Inflammatory macrophage treated with lipopolysaccharide for 4 hours (primary cell): Measurements from ENCODE around the gene CCK.
"Not testable (repeated sequence)": the region's sequence is repeated elsewhere in the genome, so short reads cannot be mapped to it uniquely, and the experiment has no call there.

Source experiments
- DNase-seq: peaks from one replicate; pipeline ENCODE4 v3.0.0-alpha.2; 2020

The CCK gene, protein sequence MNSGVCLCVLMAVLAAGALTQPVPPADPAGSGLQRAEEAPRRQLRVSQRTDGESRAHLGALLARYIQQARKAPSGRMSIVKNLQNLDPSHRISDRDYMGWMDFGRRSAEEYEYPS

DNA sequence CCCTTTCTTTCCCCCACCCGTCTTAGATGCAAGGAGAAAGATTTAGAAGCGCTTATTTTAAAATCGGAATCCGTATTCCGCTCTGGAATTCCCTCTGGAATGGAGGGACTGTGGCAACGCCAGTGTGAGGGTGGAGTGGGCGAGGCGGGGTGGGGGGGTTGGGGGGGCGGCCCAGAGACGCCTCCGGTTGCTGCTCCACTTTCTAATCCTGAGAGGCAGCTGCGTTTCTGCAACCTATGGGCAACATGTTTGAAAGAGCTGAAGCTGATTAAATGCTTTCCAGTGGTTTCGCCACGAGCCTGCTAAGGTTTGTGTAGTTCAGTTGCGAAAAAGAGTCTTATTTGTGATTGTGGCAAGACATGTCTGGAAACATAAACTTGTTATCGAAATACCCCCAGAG lies at the start of gene CCK:
Gene CCK, minus strand, starts transcription at position 101 of the 400 bp plus-strand sequence. CDS start 2,555 bp downstream, outside the sequence.
- no peak for DNase-seq

DNA sequence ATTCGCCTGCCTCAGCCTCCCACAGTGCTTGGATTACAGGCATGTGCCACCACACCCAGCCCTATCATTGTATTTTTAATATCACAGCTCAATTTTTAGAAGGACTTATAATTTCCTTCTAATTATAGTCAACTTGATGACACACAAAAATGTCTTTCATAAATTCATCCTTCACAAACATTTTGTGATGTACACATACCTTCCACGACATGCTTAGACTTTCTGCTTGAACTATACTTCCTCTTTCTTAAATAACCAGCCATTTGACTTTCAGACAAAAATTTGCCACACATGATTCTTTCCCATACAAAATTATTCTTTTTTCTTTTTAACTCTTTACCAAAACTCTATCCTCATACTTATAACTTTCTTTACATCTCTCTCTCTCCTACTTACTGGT lies 48.4 kb upstream of the CCK start:
- no peak for DNase-seq

DNA sequence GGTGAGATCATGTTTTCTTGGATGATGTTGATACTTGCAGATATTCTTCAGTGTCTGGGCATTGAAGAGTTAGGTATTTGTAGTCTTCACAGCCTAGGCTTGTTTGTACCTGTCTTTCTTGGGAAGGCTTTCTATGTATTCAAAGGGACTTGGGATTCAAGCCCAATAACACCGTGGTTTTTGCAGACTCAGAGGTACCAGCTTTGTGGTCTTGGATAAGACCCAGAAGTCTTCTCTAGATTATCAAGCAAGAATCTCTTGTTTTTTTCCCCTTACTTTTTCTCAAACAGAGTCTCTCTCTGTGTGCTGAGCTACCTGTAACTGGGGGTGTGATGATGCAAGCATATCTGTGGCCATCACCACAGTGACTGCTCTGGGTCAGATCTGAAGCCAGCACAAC lies 42.7 kb upstream of the CCK start:
- DNase-seq: no peak

DNA sequence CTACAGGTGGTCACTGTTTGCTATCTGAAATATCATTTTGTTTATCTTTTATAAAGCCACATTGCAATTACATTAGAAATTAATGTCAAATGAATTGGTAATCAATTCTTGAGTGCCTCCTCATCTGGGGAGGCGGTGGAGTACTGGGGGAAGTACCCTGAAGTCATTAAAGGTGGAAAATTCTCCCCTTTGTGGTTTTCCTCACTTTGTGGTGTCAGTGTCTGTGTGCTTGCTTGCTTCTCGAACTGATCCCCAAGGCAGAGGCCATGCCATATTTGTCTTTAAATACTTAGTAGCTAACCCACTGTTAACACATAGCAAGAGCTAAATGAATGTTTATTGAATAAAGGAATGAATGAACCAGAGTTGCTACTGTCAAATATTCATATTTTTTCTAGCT lies 40.5 kb upstream of the CCK start:
- DNase-seq: no peak

DNA sequence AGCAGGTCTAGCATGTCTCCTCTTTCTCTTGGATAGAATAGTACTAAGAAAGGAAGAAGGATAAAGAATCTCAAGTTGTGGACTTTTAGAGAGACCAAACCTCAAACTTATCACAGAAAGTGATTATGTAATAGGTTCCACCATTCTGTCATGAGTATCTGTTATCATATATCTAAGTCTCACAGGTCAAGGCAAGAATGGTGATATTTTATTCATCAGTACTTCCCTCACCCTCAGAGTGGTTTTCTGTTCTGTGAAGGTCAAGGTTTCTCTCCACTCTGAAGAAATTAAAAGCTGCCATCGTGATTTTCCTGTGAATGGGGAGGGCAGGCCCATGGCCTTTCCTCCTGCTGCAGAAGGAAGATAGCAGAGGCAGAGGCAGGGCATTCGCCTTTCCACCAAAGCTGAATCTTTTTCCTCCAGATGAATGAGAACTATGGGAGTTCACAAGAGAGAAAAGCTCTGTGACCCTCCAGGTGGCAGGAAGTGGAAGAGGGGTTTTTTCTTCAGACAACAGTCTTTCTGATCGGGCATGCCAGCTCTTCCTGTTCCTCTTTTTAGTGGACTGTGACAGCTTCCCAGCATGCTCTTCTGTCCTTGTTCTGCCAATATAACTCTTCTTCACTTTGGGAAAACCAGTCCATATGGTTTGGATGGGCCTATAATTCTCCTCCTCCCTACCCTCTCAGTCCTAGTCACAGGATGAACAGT lies 37.1 kb upstream of the CCK start:
- DNase-seq: no peak

DNA sequence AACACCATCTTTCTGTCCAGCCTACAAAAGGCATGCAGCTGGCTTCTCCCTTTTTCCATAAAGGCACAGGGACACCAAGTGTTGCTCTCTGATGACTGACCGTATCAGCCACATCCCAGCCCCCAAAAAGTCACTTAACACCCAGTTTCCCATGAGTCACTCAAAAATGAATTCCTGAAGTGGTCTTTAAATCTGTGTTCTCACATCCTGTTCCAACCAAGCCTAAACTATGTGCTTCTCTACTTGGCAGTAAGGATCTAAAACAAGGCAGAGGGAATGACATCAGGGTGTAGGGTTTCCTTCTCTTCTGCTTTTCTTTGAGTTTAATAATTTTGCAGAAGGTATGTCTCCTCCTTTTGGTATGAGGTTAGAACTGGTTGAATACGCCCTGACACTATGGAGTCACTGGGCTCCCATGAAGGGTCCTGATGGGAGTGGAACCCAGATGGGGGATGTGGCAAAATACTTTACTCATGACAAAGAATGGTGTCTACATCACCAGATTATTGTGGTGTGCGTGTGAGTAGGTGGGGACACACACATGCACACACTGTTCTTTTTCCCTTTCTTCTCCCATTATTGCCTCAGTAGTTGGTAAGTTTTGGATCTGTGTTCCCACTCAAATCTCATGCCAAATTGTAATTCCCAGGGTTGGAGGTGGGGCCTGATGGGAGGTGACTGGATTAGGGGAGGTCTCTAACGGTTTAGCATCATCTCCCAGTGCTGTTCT lies 35.6 kb upstream of the CCK start:
- no peak for DNase-seq

DNA sequence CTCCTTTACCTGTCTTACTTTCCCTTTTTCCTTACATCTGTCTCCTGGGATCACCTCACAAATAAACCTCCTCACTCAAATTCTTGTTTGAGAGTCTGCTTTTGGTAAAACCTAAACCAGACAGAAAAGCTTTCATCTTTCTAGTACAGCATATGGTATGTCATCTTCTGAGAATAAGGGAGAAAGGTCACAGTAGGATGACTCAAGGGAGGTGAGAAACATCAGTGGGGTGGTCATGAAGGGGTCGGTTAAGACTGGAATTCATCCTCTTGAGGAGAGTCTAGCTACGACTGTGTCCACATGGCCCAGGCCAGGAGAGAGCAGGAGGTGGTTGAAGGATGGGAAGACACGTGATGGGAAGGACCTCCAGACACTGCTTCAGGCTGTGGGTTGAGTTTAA lies 34.8 kb upstream of the CCK start:
- DNase-seq: no peak

DNA sequence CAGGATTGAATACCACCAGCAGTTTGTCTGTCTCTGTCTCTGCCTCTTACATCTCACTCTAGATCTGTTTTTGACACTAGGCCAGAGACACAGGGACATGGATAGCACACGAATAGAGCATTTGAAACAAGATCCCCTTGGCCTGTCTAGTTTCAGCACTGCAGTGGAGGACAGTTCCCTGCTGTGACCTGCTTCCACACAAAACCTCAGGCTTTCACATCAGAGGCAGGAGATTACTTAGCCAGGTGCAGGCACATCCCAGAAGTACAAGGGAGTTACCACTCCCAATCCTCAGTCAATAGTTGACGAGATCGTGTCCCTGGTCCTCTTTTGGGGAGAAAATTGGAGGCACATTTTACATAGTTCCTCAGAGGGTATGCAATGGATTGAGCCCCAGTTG lies 34.0 kb upstream of the CCK start:
- DNase-seq: no peak

DNA sequence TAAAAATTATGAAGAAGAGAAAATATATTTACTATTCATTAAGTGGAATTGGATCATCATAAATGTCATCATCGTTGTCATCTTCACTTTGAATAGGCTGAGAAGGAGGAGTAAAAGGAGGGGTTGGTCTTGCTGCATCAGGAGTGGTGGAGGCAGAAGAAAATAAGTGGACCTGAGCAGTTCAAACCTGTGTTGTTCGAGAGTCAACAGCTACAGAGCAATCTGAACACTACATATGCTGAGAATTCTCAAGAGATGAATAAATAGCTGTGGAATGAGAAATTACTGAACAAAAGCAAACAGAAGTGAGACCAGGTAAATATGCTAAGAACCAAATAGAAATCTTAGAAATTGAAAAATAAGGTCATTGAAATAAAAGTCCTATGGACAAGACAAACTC lies 32.3 kb upstream of the CCK start:
- no peak for DNase-seq

DNA sequence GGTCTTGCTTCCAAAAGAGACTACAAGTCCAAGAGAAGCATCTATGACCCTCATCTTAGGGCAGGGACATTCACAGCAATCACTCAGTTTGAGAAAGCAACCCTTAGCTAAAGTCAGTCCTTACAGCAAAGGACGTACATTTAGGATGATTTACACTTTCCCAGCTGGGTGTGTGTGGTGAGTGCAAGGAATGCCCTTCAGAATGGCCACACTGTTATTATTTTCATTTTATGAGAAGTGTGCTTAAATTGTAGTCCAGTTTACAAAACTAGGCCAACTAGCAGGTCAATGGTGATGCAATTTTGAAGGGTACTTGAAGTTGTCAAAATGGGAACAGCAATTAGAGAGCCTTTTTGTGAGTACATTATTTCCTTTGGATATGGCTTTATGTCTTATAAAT lies 26.0 kb upstream of the CCK start:
- no peak for DNase-seq

DNA sequence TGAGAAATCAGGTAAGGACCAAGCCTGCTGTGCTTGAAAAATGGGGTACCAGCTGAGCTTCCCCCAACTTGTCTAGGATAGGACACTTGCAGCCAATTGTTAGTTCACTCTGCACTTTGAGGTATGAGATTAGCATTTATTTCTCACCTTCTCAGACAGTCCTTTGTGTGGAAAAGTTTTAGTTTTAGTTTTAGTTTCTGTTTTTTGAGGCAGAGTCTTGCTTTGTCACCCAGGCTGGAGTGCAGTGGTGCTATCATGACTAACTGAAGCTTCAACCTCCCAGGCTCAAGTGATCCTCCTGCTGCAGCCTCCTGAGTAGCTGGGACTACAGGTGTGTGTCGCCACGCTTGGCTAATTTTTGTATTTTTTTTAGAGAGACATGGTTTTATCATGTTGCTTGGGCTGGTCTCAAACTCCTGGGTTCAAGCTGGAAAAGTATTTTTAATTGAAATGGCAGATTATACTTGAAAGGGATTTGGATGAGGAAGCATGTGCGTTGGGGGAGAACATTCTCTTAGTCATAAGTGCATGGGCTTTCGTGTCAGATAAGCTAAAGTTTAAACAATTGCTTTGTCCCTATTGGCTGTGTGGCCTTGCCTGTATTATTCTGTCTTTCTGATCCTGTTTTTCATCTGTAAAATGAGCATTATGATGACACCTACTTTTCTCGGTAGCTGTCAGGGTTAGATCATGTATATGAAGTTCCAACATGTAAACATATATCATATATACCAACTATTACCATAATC lies 25.2 kb upstream of the CCK start:
- no peak for DNase-seq

DNA sequence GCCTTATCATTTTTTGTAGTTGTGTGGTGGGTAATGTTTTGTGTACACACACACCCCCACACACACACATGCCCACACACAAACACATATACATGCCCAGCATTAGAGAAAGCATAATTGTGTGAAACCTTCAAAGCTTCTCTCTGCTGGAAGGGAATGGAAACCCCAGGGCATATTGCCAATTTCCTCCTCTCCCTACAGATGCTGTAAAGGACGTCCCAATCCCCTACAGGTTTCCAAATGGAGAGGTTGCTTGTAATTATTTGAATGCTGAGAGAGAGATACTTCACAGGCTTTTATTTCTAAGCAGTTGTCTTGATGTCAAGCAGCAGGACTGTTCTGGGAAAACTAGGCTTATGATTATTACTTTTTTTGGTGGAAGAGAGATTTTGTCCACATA lies 23.0 kb upstream of the CCK start:
- DNase-seq: no peak

DNA sequence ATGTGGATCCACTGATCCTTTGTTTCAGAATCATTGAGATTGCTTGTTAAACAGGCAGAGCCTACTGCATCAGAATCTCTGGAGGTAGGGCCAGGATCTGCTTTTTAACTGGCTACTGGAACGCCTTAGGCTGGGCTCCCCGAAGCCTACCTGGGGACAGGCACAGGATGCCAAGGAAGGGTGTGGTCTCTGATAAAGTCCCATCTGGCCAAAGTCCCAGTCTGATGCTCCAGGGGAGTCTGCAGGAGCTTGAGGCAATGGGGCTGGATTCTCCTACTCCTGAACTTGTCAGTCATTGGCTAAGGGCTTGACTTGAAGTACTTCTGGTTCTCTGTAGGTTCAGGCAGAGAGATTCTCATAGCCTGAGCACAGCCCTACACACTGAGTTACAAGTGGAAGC lies 22.4 kb upstream of the CCK start:
- no peak for DNase-seq

DNA sequence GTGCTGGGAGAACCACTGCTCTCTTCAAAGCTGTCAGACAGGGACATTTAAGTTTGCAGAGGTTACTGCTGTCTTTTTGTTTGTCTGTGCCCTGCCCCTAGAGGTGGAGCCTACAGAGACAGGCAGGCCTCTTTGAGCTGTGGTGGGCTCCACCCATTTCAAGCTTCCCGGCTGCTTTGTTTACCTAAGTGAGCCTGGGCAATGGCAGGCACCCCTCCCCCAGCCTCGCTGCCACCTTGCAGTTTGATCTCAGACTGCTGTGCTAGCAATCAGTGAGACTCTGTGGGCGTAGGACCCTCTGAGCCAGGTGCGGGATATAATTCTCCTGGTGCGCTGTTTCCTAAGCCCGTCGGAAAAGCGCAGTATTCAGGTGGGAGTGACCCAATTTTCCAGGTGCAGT lies 21.4 kb upstream of the CCK start:
- not testable (repeated sequence) for DNase-seq

DNA sequence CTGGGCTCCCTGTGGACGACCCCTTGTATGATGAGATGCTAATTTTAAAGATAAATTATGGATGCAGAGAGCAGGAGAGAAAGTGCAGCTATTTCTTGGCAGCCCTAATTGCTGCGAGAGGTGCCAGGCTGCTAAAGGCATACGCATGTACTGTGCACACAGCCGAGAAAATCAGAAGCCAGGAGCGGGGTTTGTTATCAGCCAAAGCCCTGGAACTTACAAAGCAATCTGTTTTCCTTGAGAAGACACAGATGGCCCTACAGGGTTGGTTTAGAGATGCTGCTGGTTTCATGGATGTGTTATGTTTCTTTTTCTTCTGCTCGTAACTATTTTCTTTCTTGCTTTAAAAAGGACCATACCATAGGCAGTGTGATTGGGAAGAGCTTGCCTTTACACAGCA lies 11.7 kb upstream of the CCK start:
- no peak for DNase-seq

DNA sequence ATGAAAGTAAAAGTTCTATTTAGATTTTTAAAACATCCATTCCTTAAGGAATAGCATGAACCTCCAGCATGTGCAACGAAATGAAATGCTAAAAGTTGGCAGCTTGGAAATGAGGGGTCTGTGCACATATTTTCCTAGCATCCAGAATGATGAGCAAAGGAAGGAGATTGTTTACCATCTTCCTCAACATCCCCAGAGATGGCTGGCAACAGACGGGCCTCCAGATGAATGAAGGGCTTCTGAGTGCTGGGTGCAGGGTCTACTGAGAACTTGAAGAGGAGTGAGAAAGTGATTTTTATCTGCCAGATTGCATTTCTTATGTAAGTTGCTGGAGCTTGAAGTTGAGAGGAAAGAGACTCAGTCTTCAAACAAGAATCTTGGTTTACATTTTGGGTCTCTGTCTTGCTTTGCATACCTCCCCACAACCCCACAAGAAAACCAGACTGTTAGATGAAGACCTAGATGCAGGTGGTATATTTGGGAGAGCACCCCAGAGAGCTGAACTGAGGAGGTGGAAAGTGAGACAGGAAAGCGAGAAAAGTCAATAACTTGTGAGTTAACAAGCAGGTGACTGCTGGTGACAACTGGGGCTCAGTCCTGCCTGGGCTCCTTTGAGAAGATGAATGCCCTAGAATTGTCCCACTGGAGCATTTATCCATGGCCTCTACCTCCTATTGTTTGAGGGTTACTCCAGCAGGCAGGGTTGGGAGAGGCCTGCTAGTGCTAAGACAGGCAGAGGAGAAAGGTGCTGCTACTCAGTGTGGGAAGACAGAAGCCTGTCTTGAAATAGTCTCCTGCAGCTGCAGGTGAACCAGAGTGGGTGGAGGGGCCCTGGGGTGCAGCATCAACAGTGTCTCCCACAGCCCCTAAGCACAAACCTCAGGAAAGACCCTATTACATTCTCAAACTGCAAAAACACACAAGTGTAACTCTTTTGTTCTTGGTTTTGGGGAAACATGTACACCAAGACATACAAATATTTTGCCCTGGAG lies 10.5 kb upstream of the CCK start:
- DNase-seq: no peak

DNA sequence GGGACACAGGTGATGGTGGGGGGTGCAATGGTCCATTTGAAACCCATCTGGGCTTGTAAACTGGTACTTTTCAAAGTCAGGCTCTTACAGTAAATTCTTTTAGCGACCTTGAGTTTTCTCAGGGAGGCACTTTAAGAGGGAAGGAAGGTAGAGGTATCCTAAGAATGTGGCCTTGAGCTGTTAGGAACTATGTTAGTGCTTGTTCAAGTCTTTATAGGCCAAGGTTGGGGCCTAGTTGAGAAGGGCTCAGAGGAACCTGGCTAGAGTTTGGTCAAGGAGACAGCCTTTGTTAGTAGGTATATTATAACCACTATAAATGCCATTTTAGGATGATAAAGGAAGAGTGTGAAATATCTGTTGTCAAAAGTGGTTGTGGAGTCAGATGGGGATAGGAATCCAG lies 9.2 kb upstream of the CCK start:
- no peak for DNase-seq

DNA sequence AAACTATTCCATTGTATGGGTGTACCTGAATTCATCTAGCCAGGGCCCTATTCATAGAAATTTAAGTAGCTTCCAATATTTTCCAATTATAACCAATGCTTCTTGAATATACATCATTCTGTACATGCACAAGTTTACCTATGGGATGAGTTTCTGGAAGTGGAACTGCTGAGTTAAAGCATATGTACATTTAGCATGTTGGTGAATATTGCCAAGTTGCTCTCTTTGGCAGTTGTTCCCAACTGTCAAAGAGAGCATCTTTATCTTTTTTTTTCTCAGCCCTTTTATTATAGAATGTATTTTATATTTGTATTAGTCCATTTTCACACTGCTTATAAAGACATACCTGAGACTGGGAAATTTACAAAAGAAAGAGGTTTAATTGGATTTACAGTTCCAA lies 8.3 kb upstream of the CCK start:
- no peak for DNase-seq

DNA sequence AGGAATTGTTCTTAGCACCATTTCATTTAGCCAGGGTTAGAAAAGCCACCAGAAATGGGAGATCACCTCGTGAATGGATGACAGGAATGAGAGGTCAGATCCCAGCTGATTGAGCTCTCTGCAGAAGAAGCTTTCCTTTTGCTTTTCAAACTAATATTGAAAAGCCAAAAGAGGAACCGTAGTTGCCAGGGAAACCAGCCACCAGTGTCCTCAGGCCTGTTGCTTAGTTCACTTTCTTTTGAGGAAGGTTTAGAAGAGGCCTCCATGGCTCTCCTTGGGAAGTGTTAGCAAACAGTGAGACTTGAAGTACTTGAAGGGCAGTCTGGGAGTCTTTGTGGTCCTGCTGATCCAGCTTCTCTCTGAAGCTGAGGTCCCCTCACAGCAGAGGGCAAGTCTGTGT lies 7.4 kb upstream of the CCK start:
- peak; percentile 37 for DNase-seq

DNA sequence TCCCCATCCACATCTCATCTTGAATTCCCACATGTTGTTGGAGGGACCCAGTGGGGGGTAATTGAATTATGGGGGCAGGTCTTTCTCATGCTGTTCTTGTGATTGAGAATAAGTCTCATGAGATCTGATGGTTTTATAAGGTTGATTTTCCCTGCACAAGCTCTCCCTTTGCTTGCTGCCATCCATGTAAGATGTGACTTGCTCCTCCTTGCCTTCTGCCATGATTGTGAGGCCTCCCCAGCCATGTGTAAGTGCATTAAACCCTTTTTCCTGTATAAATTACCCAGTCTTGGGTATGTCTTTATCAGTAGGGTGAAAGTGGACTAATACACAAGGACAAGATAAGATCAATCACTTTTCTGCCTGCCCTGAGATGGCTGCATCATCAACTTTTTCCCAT lies 5.8 kb upstream of the CCK start:
- DNase-seq: no peak

DNA sequence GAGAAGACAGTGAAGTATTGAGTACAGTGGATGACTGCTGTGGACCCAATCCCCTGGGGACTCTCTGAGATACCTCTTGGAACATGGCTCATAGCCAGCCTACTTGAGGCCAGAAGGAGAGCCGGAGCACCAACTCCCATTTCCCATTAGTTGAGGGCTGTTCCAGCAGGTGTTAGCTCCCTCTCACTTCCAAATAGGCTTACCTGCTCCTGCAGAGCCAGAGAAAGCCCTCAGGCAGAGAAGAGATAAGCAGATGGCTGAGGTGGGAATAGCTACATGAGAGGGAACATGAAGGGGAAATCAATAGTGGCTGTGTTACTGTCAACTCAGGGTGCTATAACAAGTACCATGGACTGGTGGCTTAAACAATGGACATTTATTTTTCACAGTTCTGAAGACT lies 4.6 kb upstream of the CCK start:
- DNase-seq: no peak

DNA sequence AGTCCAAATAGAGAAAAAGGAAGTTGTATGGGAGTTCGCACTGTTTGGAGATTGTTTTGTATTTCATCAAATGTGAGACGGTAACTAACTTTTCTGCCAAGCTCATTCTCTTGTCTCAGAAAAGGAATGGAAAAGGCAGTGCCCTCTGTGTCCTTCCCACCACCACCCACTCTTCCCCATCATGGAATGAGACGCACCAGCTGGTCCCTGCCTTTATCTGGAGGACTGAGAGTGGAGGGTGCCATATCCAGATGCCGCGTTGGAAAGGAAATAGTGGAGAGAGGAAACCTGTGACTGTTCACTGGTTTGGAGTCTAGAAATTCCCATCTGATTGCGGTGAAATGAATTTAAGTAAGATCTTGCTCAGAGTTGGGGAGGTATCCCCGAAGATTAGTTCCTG lies 3.7 kb upstream of the CCK start:
- no peak for DNase-seq

DNA sequence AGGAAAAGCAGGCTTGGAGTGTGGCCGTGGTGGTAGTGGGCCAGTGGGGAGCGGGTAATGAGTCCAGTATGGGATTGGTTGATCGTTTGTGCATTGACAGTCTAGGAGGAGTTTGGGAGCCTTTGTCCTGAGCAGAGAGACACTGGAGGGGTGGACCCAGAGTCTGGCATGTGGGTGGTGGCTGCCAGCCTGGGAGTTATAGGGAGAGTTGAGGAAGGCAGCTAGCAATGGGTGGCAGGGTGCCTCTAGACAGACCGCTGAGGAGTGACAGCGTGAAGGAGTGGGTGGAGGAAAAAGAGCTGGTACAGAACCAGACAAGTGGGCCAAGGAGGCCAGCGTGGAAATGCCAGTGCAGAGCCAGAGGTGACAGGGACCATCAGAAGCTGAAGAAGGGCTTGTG lies 1.9 kb upstream of the CCK start:
- no peak for DNase-seq
